SU-DHL-6 (cell line): Measurements from ENCODE around the gene CCR1.

Source experiments
- H2AFZ ChIP-seq: fragments of 200-600 bp; sonication (generic); 2 replicates; pipeline ENCODE4 v1.6.1; 2014; ENCODE audit warnings: low read depth, mild to moderate bottlenecking, moderate library complexity, mixed read lengths, antibody characterized with exemption, low read length; ENCODE audit not compliant: severe bottlenecking
- H3F3A ChIP-seq: fragments of 200-600 bp; shearing (Covaris generic); 2 replicates; pipeline ENCODE4 v1.6.0; 2016; ENCODE audit warnings: antibody characterized with exemption, mild to moderate bottlenecking; ENCODE audit not compliant: insufficient read depth
- H3K27ac ChIP-seq: fragments of 200-600 bp; sonication (generic); 2 replicates; pipeline ENCODE4 v1.5.1; 2016; ENCODE audit warnings: low read depth, mild to moderate bottlenecking, low read length, moderate library complexity, mixed read lengths
- H3K27me3 ChIP-seq: fragments of 200-600 bp; sonication (generic), shearing (Covaris generic); 2 replicates; pipeline ENCODE4 v1.6.0; 2014; ENCODE audit warnings: mild to moderate bottlenecking, low read length
- H3K36me3 ChIP-seq: fragments of 200-600 bp; sonication (generic); 2 replicates; pipeline ENCODE4 v1.6.1; 2014; ENCODE audit warnings: mild to moderate bottlenecking, low read length, mixed read lengths
- H3K4me2 ChIP-seq: fragments of 300-600, 200-600 bp; shearing (Covaris generic), sonication (generic); 2 replicates; pipeline ENCODE4 v1.6.0; 2014; ENCODE audit warnings: low read length, low read depth, mild to moderate bottlenecking; ENCODE audit not compliant: poor library complexity, severe bottlenecking
- H3K4me3 ChIP-seq: fragments of 200-600 bp; sonication (generic); 2 replicates; pipeline ENCODE4 v1.5.1; 2014; ENCODE audit warnings: antibody characterized with exemption, low read length, mild to moderate bottlenecking, mixed read lengths; ENCODE audit not compliant: insufficient read depth, poor library complexity, severe bottlenecking
- H3K79me2 ChIP-seq: fragments of 200-600 bp; sonication (generic); 2 replicates; pipeline ENCODE4 v1.6.1; 2014; ENCODE audit warnings: mild to moderate bottlenecking, low read length, moderate library complexity; ENCODE audit not compliant: insufficient read depth
- H3K9ac ChIP-seq: fragments of 200-600 bp; sonication (generic); 2 replicates; pipeline ENCODE4 v1.7.0; 2014; ENCODE audit warnings: mild to moderate bottlenecking, low read length
- H3K9me2 ChIP-seq: fragments of 200-600 bp; sonication (generic); replicated peaks from 2 replicates; pipeline ENCODE4 v1.6.1; 2014; ENCODE audit warnings: low read length; ENCODE audit not compliant: insufficient read depth
- H3K9me3 ChIP-seq: fragments of 200-600 bp; sonication (generic); 2 replicates; pipeline ENCODE4 v1.6.1; 2014; ENCODE audit warnings: low read length, mixed read lengths; ENCODE audit not compliant: insufficient read depth
- H4K20me1 ChIP-seq: fragments of 200-600 bp; sonication (generic); 2 replicates; pipeline ENCODE4 v1.6.1; 2014; ENCODE audit warnings: low read depth, mild to moderate bottlenecking, antibody characterized with exemption, low read length, moderate library complexity, mixed read lengths
- EZH2phosphoT487 ChIP-seq: fragments of 200-600 bp; sonication (generic), shearing (Covaris generic); conservative IDR thresholded peaks from 2 replicates; pipeline ENCODE4 v1.6.1; 2018; ENCODE audit warnings: mild to moderate bottlenecking, antibody characterized with exemption, low read length, moderate library complexity, mixed read lengths
- TF ChIP-seq, protein P1 (sequence below): fragments of 200-600 bp; sonication (generic); IDR thresholded peaks from one replicate; pipeline ENCODE4 v1.5.1; 2017; ENCODE audit warnings: antibody characterized with exemption, mild to moderate bottlenecking, low read length, moderate library complexity; ENCODE audit not compliant: insufficient read depth, poor library complexity, severe bottlenecking

The CCR1 gene

DNA sequence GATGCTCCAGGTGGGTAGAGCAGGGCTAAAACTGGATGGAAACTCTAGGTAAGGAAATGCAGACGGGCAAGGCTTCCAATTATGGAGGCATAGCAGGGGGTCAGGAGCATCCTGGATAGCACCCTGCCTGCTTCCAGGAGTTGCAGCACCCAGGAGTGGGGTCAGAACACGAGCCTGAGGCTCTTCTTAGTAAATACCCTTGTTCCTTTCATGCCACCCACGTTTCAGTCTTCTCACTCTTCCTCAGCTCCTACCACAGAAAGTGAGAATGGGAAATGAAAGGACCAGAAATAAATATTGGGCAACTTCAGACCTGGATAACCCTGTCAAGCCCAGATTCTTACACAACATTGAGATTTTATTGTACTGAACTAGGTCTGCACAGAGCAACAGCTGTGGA lies 16.4 kb downstream of the CCR1 start:
- no peak overlapping the region for H3K4me2 ChIP-seq

DNA sequence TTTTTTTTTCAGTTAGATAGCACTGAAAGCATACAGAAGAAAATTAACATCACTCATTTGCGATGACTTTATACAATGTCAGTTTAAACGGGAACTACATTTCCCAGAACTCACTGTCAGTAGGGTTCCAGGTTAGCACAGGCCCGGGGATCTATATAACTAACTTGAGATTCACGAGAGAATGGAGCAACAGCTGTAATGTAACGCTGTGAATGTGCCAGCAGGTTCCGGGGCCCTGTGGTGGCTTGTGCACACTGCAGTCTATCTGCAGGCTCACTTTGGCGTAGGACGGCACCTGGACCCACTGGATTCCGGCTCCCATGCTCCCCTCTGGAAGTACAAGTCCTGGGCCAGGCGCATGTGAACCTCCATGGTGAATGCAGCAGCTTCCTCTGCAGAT lies 19.4 kb downstream of the CCR1 start:
- H3K27me3 ChIP-seq = no peaks in the 10 kb centered on the region; the same call in 1 of the 2 replicates
- TF ChIP-seq, protein P1, sequence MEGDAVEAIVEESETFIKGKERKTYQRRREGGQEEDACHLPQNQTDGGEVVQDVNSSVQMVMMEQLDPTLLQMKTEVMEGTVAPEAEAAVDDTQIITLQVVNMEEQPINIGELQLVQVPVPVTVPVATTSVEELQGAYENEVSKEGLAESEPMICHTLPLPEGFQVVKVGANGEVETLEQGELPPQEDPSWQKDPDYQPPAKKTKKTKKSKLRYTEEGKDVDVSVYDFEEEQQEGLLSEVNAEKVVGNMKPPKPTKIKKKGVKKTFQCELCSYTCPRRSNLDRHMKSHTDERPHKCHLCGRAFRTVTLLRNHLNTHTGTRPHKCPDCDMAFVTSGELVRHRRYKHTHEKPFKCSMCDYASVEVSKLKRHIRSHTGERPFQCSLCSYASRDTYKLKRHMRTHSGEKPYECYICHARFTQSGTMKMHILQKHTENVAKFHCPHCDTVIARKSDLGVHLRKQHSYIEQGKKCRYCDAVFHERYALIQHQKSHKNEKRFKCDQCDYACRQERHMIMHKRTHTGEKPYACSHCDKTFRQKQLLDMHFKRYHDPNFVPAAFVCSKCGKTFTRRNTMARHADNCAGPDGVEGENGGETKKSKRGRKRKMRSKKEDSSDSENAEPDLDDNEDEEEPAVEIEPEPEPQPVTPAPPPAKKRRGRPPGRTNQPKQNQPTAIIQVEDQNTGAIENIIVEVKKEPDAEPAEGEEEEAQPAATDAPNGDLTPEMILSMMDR = no peak
- no peak for TF ChIP-seq EZH2phosphoT487
- H3K36me3 ChIP-seq = no peaks in the 10 kb centered on the region
- no peak overlapping the region for H3K4me2 ChIP-seq
- H3K27ac ChIP-seq = no peak overlapping the region
- H4K20me1 ChIP-seq = no peaks in the 10 kb centered on the region
- no peak overlapping the region for H2AFZ ChIP-seq
- H3F3A ChIP-seq = no peaks in the 10 kb centered on the region
- H3K9me3 ChIP-seq = peaks cover 3% of the 10 kb centered on the region; the same call in 1 of the 2 replicates
- no peaks in the 10 kb centered on the region for H3K9me2 ChIP-seq
- H3K79me2 ChIP-seq = no peaks in the 10 kb centered on the region
- no peak overlapping the region for H3K4me3 ChIP-seq
- H3K9ac ChIP-seq = no peak overlapping the region

More for the DNA sequence above, 16.4 kb downstream of the CCR1 start:
- H3F3A ChIP-seq = no peaks in the 10 kb centered on the region
- H3K9ac ChIP-seq = no peak overlapping the region
- peaks cover 3% of the 10 kb centered on the region; the same call in 1 of the 2 replicates for H3K9me3 ChIP-seq
- no peak for TF ChIP-seq EZH2phosphoT487
- TF ChIP-seq, protein P1 = no peak
- H3K27ac ChIP-seq = no peak overlapping the region
- no peak overlapping the region for H3K4me3 ChIP-seq
- no peak overlapping the region for H2AFZ ChIP-seq
- no peaks in the 10 kb centered on the region for H3K9me2 ChIP-seq
- H3K36me3 ChIP-seq = no peaks in the 10 kb centered on the region
- H3K79me2 ChIP-seq = no peaks in the 10 kb centered on the region
- no peaks in the 10 kb centered on the region; the same call in 1 of the 2 replicates for H3K27me3 ChIP-seq
- no peaks in the 10 kb centered on the region for H4K20me1 ChIP-seq

DNA sequence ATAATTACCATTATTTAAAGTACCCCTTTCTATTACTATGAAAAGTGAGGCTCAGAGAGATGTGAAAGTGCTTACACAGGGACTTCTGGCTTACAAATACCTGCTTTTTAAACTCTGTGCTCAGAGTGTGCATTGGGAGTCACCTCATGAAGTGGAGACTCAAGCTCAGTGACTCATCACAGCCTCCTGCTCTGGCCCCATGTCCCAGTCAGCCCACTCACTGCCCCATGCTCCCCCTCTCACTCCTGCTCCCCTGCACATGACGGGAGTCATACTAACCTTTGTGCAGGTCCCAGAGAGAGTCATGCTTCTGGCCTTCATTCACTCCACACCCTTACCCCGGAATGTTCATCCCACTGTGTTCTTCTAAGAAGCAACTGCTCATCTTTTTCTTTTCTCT lies 20.2 kb downstream of the CCR1 start:
- 0 out of 2 replicates have a peak, but pooled peaks cover under 1% of the 10 kb centered on the region for H3K9me3 ChIP-seq
- no peak overlapping the region for H2AFZ ChIP-seq
- H4K20me1 ChIP-seq = no peaks in the 10 kb centered on the region
- no peak overlapping the region for H3K9ac ChIP-seq
- no peaks in the 10 kb centered on the region for H3F3A ChIP-seq
- TF ChIP-seq EZH2phosphoT487 = no peak
- TF ChIP-seq, protein P1 = no peak
- no peaks in the 10 kb centered on the region for H3K9me2 ChIP-seq
- H3K36me3 ChIP-seq = no peaks in the 10 kb centered on the region
- H3K27me3 ChIP-seq = no peaks in the 10 kb centered on the region; the same call in 1 of the 2 replicates
- no peaks in the 10 kb centered on the region for H3K79me2 ChIP-seq
- H3K4me2 ChIP-seq = no peak overlapping the region
- no peak overlapping the region for H3K4me3 ChIP-seq
- H3K27ac ChIP-seq = no peak overlapping the region
